Measurements from ENCODE around the gene ZC3H4. TPM values are rescaled to one million over a fixed set of nuclear protein-coding genes. Genes with fewer than 3 reads are reported as not detected.
A peak's percentile ranks its signal among the peaks of the same experiment; 100 is the strongest.

Gene ZC3H4
- total and polyA plus RNA-seq, 2 of the 8 experiments (the other 6 are each of a cell fraction or from before 2014, with no cell fraction given) = 6.6 to 92.0 TPM

GRCh38 chr19:47145639-47146486 is 32.3 kb upstream of the ZC3H4 start:
- H3K9me3 ChIP-seq (ENCODE audit: insufficient read depth in 2 of 2, low read depth in 1 of 2, low read length in 1 of 2) = no peaks in the 10 kb centered on the region
- no peak overlapping the region for H4K91ac ChIP-seq (replicated peaks; ENCODE audit: insufficient read length, low read length)
- H3K23ac ChIP-seq (ENCODE audit: insufficient read length) = no peak overlapping the region
- H2BK12ac ChIP-seq (ENCODE audit: low read depth, low read length) = no peak overlapping the region
- no peak overlapping the region for H3K9ac ChIP-seq (replicated peaks in 1 of 4; ENCODE audit: extremely low read depth in 1 of 4, low read depth in 3 of 4, low read length in 3 of 4)
- H3K27ac ChIP-seq (ENCODE audit: low read depth, low read length) = no peak overlapping the region
- H2AK5ac ChIP-seq (ENCODE audit: low read depth, low read length) = no peak overlapping the region
- H3K4me1 ChIP-seq (replicated peaks in 1 of 4; ENCODE audit: control insufficient read depth in 3 of 4, insufficient read depth in 4 of 4, low read length in 3 of 4) = no peaks in the 10 kb centered on the region
- H3K23me2 ChIP-seq (ENCODE audit: low read depth, low read length) = no peaks in the 10 kb centered on the region
- H3K27me3 ChIP-seq (replicated peaks in 1 of 4; ENCODE audit: control insufficient read depth in 3 of 4, extremely low read depth in 1 of 4, insufficient read depth in 3 of 4, low read length in 3 of 4) = no peaks in the 10 kb centered on the region
- ChIA-PET CTCF (ENCODE audit: partially characterized antibody) (interaction anchor here (0.6 to 1.9 kb wide), 10 partner anchors 14 to 380 kb away, joined by 3 to 6 read pairs (median 3); no protein-coding TSS in a partner anchor), POLR2A (ENCODE audit: partially characterized antibody) (interaction anchor here (0.6 to 13.9 kb wide), 10 partner anchors 9 to 82 kb away, joined by 3 to 98 read pairs (median 4); no protein-coding TSS in a partner anchor)
- H3K56ac ChIP-seq (replicated peaks; ENCODE audit: insufficient read length, low read depth, low read length) = no peak overlapping the region
- no peak for DNase-seq (ENCODE audit: low read depth in 1 of 2, low spot score in 2 of 2)
- no peak overlapping the region for H4K8ac ChIP-seq (ENCODE audit: extremely low read depth, insufficient read depth, low read length)
- no peak overlapping the region for H3K4me3 ChIP-seq (ENCODE audit: extremely low read depth in 1 of 4, insufficient read depth in 2 of 4, low read depth in 3 of 4, low read length in 4 of 4)
- no peak overlapping the region for H2BK5ac ChIP-seq (ENCODE audit: low read depth, low read length)
- H2BK20ac ChIP-seq (ENCODE audit: low read length) = no peak overlapping the region
- H4K20me1 ChIP-seq (replicated peaks in 1 of 2; ENCODE audit: control insufficient read depth in 1 of 2, insufficient read depth in 2 of 2, low read length in 2 of 2) = peaks cover 17 to 28% of the 10 kb centered on the region in 2 experiments
- peaks cover 18 to 83% of the 10 kb centered on the region in 2 experiments for H3K79me2 ChIP-seq (ENCODE audit: control insufficient read depth in 1 of 2, insufficient read depth in 2 of 2, low read length in 2 of 2)
- no peak overlapping the region for H3K18ac ChIP-seq (ENCODE audit: extremely low read depth, low read length)
- 95% methylated on average over 5 of the region's 5 CpGs; no CpG with 5 or more reads in 1 of the 2 experiments for WGBS, 2 experiments (ENCODE audit: extremely low coverage in 1 of 2, insufficient coverage in 1 of 2, insufficient read length in 1 of 2, insufficient replicate concordance in 2 of 2, low coverage in 1 of 2, low lambda C conversion rate in 2 of 2, missing lambda C conversion rate in 1 of 2)
- H2BK120ac ChIP-seq (replicated peaks; ENCODE audit: low read depth, low read length) = peak overlapping the region; percentile 39
- no peak overlapping the region for H3K4me2 ChIP-seq (ENCODE audit: insufficient read depth in 1 of 2, low read depth in 2 of 2, low read length in 2 of 2)
- FAIRE-seq = no peak
- H3K14ac ChIP-seq (ENCODE audit: insufficient read length) = no peak overlapping the region
- no peak overlapping the region for H3K4ac ChIP-seq (replicated peaks; ENCODE audit: insufficient read length, low read depth, low read length)
- no peak overlapping the region for H4K5ac ChIP-seq (ENCODE audit: insufficient read length, low read depth, low read length)
- peaks cover 28 to 72% (median 52%) of the 10 kb centered on the region in 4 experiments; a peak in 7 of 8 replicates for H3K36me3 ChIP-seq (ENCODE audit: control insufficient read depth in 2 of 4, insufficient read depth in 4 of 4, low read length in 3 of 4)
- H2BK15ac ChIP-seq (ENCODE audit: low read length) = no peak overlapping the region
- peaks cover 4% of the 10 kb centered on the region for H3K79me1 ChIP-seq (ENCODE audit: low read depth, low read length)
- no peak overlapping the region for H2AFZ ChIP-seq (ENCODE audit: low read length)
- TF ChIP-seq FOSL1 (IDR thresholded peaks at IDR 0.05; ENCODE audit: insufficient read depth, low read depth, low read length) = no peak
- TF ChIP-seq EGR1 (IDR thresholded peaks at IDR 0.05; ENCODE audit: borderline replicate concordance, low read depth, low read length) = no peak
- no peak for TF ChIP-seq SUZ12 (IDR thresholded peaks at IDR 0.05; ENCODE audit: low read length)
- no peak for TF ChIP-seq ZNF274 (IDR thresholded peaks at IDR 0.05; ENCODE audit: borderline replicate concordance, extremely low read depth, low read length)
- TF ChIP-seq BACH1 (IDR thresholded peaks at IDR 0.05; ENCODE audit: low read length) = no peak
- no peak for TF ChIP-seq SRF (IDR thresholded peaks at IDR 0.05; ENCODE audit: low read depth, low read length)
- TF ChIP-seq MAFK (IDR thresholded peaks at IDR 0.05; ENCODE audit: low read depth, low read length) = no peak
- TF ChIP-seq KDM5A (IDR thresholded peaks at IDR 0.05; ENCODE audit: low read length) = no peak
- TF ChIP-seq SP1 (IDR thresholded peaks at IDR 0.05; ENCODE audit: low read depth, low read length) = no peak
- no peak for TF ChIP-seq SIRT6 (IDR thresholded peaks at IDR 0.05; ENCODE audit: low read length)
- no peak for TF ChIP-seq HDAC6 (IDR thresholded peaks at IDR 0.05; ENCODE audit: low read depth, low read length)
- TF ChIP-seq RAD21 (IDR thresholded peaks at IDR 0.05 in 1 of 2, conservative IDR thresholded peaks at IDR 0.05 in 1 of 2; ENCODE audit: low read depth in 2 of 2, low read length in 2 of 2) = no peak
